CD14-positive monocyte (primary cell): ENCODE measurements around the gene ZGPAT. TPM values are rescaled to one million over a fixed set of nuclear protein-coding genes. Genes with fewer than 3 reads are reported as not detected.

Experiments used
- DNase-seq, 3 donors: peaks; one replicate each; pipeline ENCODE4 v3.0.0-alpha.2; 2011 to 2022
- H2AFZ ChIP-seq: 2 replicates; pipeline ENCODE4 v1.6.0; 2012; ENCODE audit warnings: mild to moderate bottlenecking, low read depth, low read length, inconsistent platforms; ENCODE audit not compliant: insufficient read depth, poor library complexity, severe bottlenecking
- H3K27ac ChIP-seq, 2 donors: 1 replicate in 1 of 2; 2 replicates in 1 of 2; pipeline ENCODE4 v1.5.1; 2012 to 2013; ENCODE audit warnings: low read length in 2 of 2, control low read depth in 1 of 2, inconsistent platforms in 1 of 2, low read depth in 1 of 2, mild to moderate bottlenecking in 1 of 2
- H3K27me3 ChIP-seq, 2 donors: one replicate each; pipeline versions ENCODE4 v1.6.0 to v1.6.1; 2011 to 2013; ENCODE audit warnings: low read length in 2 of 2; ENCODE audit not compliant: control insufficient read depth in 2 of 2, insufficient read depth in 2 of 2
- H3K36me3 ChIP-seq, 2 donors: replicated peaks in 1 of 2; 1 replicate in 1 of 2; 2 replicates in 1 of 2; pipeline versions ENCODE4 v1.5.1 to v1.6.1; 2012 to 2013; ENCODE audit warnings: low read length in 2 of 2, control low read depth in 1 of 2, inconsistent platforms in 1 of 2, mild to moderate bottlenecking in 1 of 2; ENCODE audit not compliant: insufficient read depth in 2 of 2, control insufficient read depth in 1 of 2
- H3K4me1 ChIP-seq, 2 donors: 1 replicate in 1 of 2; 2 replicates in 1 of 2; pipeline versions ENCODE4 v1.5.1 to v1.6.1; 2012 to 2013; ENCODE audit warnings: low read length in 2 of 2, control low read depth in 1 of 2, inconsistent platforms in 1 of 2, mild to moderate bottlenecking in 1 of 2, moderate library complexity in 1 of 2; ENCODE audit not compliant: insufficient read depth in 2 of 2, control insufficient read depth in 1 of 2
- H3K4me2 ChIP-seq: replicated peaks from 2 replicates; pipeline ENCODE3; 2012; ENCODE audit warnings: low read length, moderate library complexity, mild to moderate bottlenecking; ENCODE audit not compliant: poor library complexity, severe bottlenecking; ENCODE audit errors: extremely low read depth
- H3K4me3 ChIP-seq, 3 experiments: fragments of 200-600 bp in 1 of 3; sonication (generic) in 1 of 3; replicated peaks in 1 of 3; 1 replicate in 2 of 3; 2 replicates in 1 of 3; pipeline ENCODE4 v1.5.1; 2011 to 2013; ENCODE audit warnings: low read length in 3 of 3, mild to moderate bottlenecking in 3 of 3, control low read depth in 2 of 3, low read depth in 2 of 3, inconsistent platforms in 1 of 3, moderate library complexity in 1 of 3
- H3K79me2 ChIP-seq: 2 replicates; pipeline ENCODE4 v1.6.0; 2012; ENCODE audit warnings: mild to moderate bottlenecking, control low read depth, inconsistent platforms, low read length, moderate library complexity; ENCODE audit not compliant: insufficient read depth
- H3K9ac ChIP-seq: 2 replicates; pipeline ENCODE4 v1.6.0; 2017; ENCODE audit warnings: low read length, mild to moderate bottlenecking; ENCODE audit not compliant: insufficient read depth, poor library complexity, severe bottlenecking
- H3K9me3 ChIP-seq, 2 donors: replicated peaks in 1 of 2; 1 replicate in 1 of 2; 2 replicates in 1 of 2; pipeline versions ENCODE4 v1.5.1 to v1.6.1; 2012 to 2013; ENCODE audit warnings: low read length in 2 of 2, control low read depth in 1 of 2; ENCODE audit not compliant: control insufficient read depth in 1 of 2, insufficient read depth in 1 of 2
- H4K20me1 ChIP-seq: 2 replicates; pipeline ENCODE4 v1.6.0; 2012; ENCODE audit warnings: mild to moderate bottlenecking, low read length, control low read depth, moderate library complexity; ENCODE audit not compliant: insufficient read depth
- H3K27ac Mint-ChIP-seq, 7 donors: one replicate each; pipeline ENCODE4 v1.8.0; 2020; ENCODE audit warnings: mild to moderate bottlenecking in 7 of 7, mixed read lengths in 7 of 7, moderate library complexity in 6 of 7, inconsistent platforms in 2 of 7
- H3K27me3 Mint-ChIP-seq, 3 donors: one replicate each; pipeline ENCODE4 v1.8.0; 2021 to 2022; ENCODE audit warnings: low read depth in 3 of 3, mild to moderate bottlenecking in 3 of 3, mixed read lengths in 3 of 3, moderate library complexity in 3 of 3, inconsistent platforms in 1 of 3
- H3K36me3 Mint-ChIP-seq, 2 donors: one replicate each; pipeline ENCODE4 v1.8.0; 2020; ENCODE audit warnings: mixed read lengths in 2 of 2, inconsistent platforms in 1 of 2, mild to moderate bottlenecking in 1 of 2
- H3K4me1 Mint-ChIP-seq: one replicate; pipeline ENCODE4 v1.8.0; 2020; ENCODE audit warnings: mild to moderate bottlenecking, mixed read lengths
- H3K4me3 Mint-ChIP-seq, 2 donors: one replicate each; pipeline ENCODE4 v1.8.0; 2020; ENCODE audit warnings: mild to moderate bottlenecking in 2 of 2, mixed read lengths in 2 of 2, moderate library complexity in 1 of 2
- H3K9me3 Mint-ChIP-seq, 7 donors: one replicate each; pipeline ENCODE4 v1.8.0; 2020 to 2022; ENCODE audit warnings: mixed read lengths in 7 of 7, mild to moderate bottlenecking in 6 of 7, moderate library complexity in 6 of 7, inconsistent platforms in 2 of 7
- whole genome bisulfite sequencing: methylation state at CpG from one replicate; pipeline ENCODE4 v1.1.5; 2013; ENCODE audit warnings: missing lambda C conversion rate; ENCODE audit not compliant: insufficient coverage; 5-methylcytosine and 5-hydroxymethylcytosine counted together
- intact Hi-C, 2 donors: fragments of 100-400 bp; cut with micrococcal nuclease; formaldehyde crosslinking; loops; one replicate each; pipeline versions ENCODE4 v1.15.0 to v1.15.1; 2023
- polyA plus RNA-seq, 3 donors: library from polyadenylated mRNA; depleted of rRNA in 1 of 3; unstranded in 2 of 3; stranded (reverse) in 1 of 3; fragments of 300-500 nt in 2 of 3; fragments of >200 nt in 1 of 3; fragmentation: Illumina TruSeq in 2 of 3; gene quantifications; 1 replicate in 2 of 3; 2 replicates in 1 of 3; pipeline ENCODE4 v1.2.3, GENCODE V29; 2012 to 2021
- TF ChIP-seq, protein P1 (sequence below): fragments of 200-600 bp; IDR thresholded peaks from one replicate; pipeline ENCODE4 v1.8.0; 2022; ENCODE audit warnings: antibody characterized with exemption, mild to moderate bottlenecking

The ZGPAT gene
- polyA plus RNA-seq, 3 donors: 24.2 to 58.6 (median 28.3) TPM

DNA sequence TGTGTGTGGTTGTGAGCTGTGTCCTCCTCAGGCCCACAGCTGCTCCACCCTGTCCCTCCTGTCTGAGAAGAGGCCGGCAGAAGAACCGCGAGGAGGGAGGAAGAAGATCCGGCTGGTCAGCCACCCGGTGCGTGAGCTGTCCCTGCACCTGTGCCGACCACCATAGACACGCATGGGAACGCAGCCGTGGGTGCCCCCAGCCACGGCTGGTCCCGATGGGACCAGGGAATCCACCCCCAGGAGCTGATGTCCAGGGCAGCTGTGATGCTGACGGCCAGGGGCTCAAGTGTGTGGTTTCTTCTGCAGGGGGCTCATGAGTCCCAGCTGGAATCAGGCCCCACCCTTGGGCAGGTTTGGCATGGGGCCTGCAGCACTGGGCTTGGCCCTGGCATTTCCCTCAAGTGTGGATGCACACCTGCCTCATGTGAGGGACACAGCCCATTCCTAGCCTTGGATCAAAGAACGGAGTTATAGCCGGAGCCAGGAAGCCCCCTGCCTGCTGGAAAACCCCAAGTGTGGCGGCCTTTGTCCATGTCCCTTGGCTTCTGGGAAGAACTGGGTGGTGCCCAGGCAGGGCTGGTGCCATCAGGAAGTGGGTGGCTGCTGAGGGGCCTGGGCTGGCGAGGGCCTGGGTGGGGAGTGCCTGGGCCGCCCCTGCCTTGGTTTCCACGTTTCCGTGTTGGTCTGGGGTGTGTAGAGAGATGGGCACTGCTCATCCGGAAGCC, 16.0 kb upstream of the ZGPAT start:
- Histone ChIP-seq H3K27ac (no peak overlapping the region), H4K20me1 (peaks cover 11% of the 10 kb centered on the region), H3K9me3 (no peaks in the 10 kb centered on the region), H3K27me3 (peaks cover 0 to 4% of the 10 kb centered on the region in 2 donors), H3K4me2 (no peak overlapping the region), H3K4me1 (peaks cover 23 to 26% of the 10 kb centered on the region in 2 donors), H3K4me3 (no peak overlapping the region), H3K79me2 (no peaks in the 10 kb centered on the region), H2AFZ (no peak overlapping the region), H3K9ac (no peak overlapping the region), H3K36me3 (peaks cover 0 to 11% of the 10 kb centered on the region in 2 donors)
- TF ChIP-seq, protein P1, sequence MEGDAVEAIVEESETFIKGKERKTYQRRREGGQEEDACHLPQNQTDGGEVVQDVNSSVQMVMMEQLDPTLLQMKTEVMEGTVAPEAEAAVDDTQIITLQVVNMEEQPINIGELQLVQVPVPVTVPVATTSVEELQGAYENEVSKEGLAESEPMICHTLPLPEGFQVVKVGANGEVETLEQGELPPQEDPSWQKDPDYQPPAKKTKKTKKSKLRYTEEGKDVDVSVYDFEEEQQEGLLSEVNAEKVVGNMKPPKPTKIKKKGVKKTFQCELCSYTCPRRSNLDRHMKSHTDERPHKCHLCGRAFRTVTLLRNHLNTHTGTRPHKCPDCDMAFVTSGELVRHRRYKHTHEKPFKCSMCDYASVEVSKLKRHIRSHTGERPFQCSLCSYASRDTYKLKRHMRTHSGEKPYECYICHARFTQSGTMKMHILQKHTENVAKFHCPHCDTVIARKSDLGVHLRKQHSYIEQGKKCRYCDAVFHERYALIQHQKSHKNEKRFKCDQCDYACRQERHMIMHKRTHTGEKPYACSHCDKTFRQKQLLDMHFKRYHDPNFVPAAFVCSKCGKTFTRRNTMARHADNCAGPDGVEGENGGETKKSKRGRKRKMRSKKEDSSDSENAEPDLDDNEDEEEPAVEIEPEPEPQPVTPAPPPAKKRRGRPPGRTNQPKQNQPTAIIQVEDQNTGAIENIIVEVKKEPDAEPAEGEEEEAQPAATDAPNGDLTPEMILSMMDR: no peak
- H3K36me3 Mint-ChIP-seq: peaks cover 5 to 11% of the 10 kb centered on the region in 2 donors
- H3K27ac Mint-ChIP-seq: peak overlapping the region in 5 of 7 donors; percentile 59 to 89 (median 82)
- H3K4me3 Mint-ChIP-seq: no peak overlapping the region
- no peaks in the 10 kb centered on the region for H3K9me3 Mint-ChIP-seq
- H3K27me3 Mint-ChIP-seq: peaks cover 0 to 10% (median 1%) of the 10 kb centered on the region in 3 donors
- WGBS: 89% methylated on average over 20 of the region's 21 CpGs
- intact Hi-C loops: no loop called here
- H3K4me1 Mint-ChIP-seq: peaks cover 19% of the 10 kb centered on the region
- no peak for DNase-seq

DNA sequence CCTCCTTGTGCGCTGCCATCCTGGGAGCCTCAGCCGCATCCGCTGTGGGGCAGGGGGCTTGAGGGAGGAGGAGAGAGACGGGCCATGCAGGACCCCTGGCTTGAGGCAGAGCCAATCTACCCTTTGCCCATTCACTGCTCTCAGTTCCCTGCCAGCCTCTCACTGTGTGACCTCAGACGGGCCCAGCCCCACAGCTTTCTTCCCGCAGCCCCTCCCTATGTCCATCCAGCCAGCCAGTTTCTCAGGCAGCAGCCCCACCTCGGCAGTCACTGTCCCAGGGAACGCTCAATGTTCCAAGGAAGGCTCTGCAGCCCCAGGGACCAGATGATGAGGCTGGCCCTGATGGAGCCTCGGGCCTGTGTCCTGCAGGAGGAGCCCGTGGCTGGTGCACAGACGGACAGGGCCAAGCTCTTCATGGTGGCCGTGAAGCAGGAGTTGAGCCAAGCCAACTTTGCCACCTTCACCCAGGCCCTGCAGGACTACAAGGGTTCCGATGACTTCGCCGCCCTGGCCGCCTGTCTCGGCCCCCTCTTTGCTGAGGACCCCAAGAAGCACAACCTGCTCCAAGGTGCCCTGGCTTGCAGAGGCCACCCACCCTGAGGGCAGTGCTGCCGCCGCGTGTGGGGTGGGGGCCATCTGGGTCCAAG, 15.3 kb upstream of the ZGPAT start:
- H3K9me3 ChIP-seq: no peaks in the 10 kb centered on the region
- no peak overlapping the region for H2AFZ ChIP-seq
- no peak for DNase-seq
- H3K36me3 Mint-ChIP-seq: peaks cover 5 to 11% of the 10 kb centered on the region in 2 donors
- H3K27ac Mint-ChIP-seq: peak overlapping the region in 6 of 7 donors; percentile 4 to 86 (median 78)
- no peak overlapping the region for H3K4me2 ChIP-seq
- 90% methylated on average over 12 of the region's 20 CpGs for WGBS
- no peak overlapping the region for H3K4me3 Mint-ChIP-seq
- H3K27me3 Mint-ChIP-seq: peaks cover 3 to 16% (median 3%) of the 10 kb centered on the region in 3 donors
- H3K79me2 ChIP-seq: no peaks in the 10 kb centered on the region
- H3K4me1 Mint-ChIP-seq: peaks cover 19% of the 10 kb centered on the region
- H3K9ac ChIP-seq: no peak overlapping the region
- H3K36me3 ChIP-seq: peaks cover 0 to 11% of the 10 kb centered on the region in 2 donors
- peaks cover 23 to 24% of the 10 kb centered on the region in 2 donors for H3K4me1 ChIP-seq
- H4K20me1 ChIP-seq: peaks cover 17% of the 10 kb centered on the region
- no peak overlapping the region for H3K27ac ChIP-seq
- H3K9me3 Mint-ChIP-seq: no peaks in the 10 kb centered on the region
- H3K27me3 ChIP-seq: peaks cover 0 to 11% of the 10 kb centered on the region in 2 donors
- intact Hi-C loops: no loop called here
- TF ChIP-seq, protein P1: no peak
- no peak overlapping the region for H3K4me3 ChIP-seq
